Tibial artery (tissue), 4 donors: ENCODE results near the gene PKN3.
A peak's percentile ranks its signal among the peaks of the same experiment; 100 is the strongest.
"Not testable (repeated sequence)": the region's sequence is repeated elsewhere in the genome, so short reads cannot be mapped to it uniquely, and the experiment has no call there.

Experiments used
- DNase-seq, 2 donors: peaks; one replicate each; pipeline ENCODE4 v3.0.0-alpha.2; 2019
- H3K27ac ChIP-seq, 2 donors: fragments of 200-600 bp; sonication (generic) in 1 of 2; 1 replicate in 1 of 2; 2 replicates in 1 of 2; pipeline ENCODE4 v1.5.1; 2018 to 2019; ENCODE audit warnings: mild to moderate bottlenecking in 1 of 2
- H3K27me3 ChIP-seq, 2 donors: fragments of 200-600 bp; sonication (generic) in 1 of 2; one replicate each; pipeline versions ENCODE4 v1.5.1 to v1.6.0; 2016 to 2019
- H3K36me3 ChIP-seq, 3 donors: fragments of 200-600 bp; sonication (generic) in 2 of 3; one replicate each; pipeline ENCODE4 v1.5.1; 2016 to 2019; ENCODE audit warnings: mild to moderate bottlenecking in 2 of 3
- H3K4me1 ChIP-seq, 4 donors: fragments of 200-600 bp; sonication (generic) in 2 of 4; 1 replicate in 3 of 4; 2 replicates in 1 of 4; pipeline ENCODE4 v1.5.1; 2016 to 2019
- H3K4me3 ChIP-seq, 2 donors: fragments of 200-600 bp; sonication (generic) in 1 of 2; 1 replicate in 1 of 2; 2 replicates in 1 of 2; pipeline ENCODE4 v1.5.1; 2018 to 2019; ENCODE audit warnings: mild to moderate bottlenecking in 2 of 2
- H3K9me3 ChIP-seq, 3 donors: fragments of 200-600 bp; sonication (generic) in 1 of 3; one replicate each; pipeline ENCODE4 v1.5.1; 2016 to 2019
- CTCF ChIP-seq, 2 experiments: fragments of 200-600 bp in 1 of 2; fragments of 450-650 bp in 1 of 2; IDR thresholded peaks; one replicate each; pipeline ENCODE4 v1.5.1; 2017 to 2019; ENCODE audit warnings: antibody characterized with exemption in 2 of 2, mild to moderate bottlenecking in 1 of 2, moderate library complexity in 1 of 2
- intact Hi-C: fragments of 100-400 bp; cut with DNase I; formaldehyde crosslinking; loops from one replicate; pipeline ENCODE4 v1.15.0; 2023; ENCODE audit warnings: low total_unique reads

Gene PKN3

DNA sequence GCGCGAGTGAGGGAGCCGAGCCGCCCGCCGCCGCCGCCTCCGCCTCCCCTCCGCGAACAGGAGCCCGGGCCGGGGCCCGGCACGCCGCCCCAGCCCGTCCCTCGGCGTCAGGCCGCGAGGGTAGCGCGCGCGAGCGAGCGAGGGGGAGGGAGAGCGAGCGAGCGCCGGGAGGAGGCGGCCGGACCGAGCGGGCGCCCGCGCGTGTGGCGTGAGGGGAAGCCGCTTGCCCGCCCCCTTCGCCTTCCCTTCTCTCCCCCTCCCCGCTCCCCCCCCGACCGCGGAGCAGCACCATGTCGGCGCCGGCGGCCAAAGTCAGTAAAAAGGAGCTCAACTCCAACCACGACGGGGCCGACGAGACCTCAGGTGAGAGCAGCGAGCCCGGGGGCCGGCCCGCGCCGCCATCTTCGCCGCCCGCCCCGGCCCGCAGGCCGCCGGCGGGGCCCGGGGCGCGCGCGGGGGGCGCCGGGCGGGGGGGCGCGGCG lies 13.0 kb upstream of the PKN3 start:
- intact Hi-C loops, result no loop called here
- TF ChIP-seq CTCF (IDR thresholded peaks at IDR 0.05), result no peak
- Histone ChIP-seq H3K4me1 (peaks cover 0 to 29% (median 22%) of the 10 kb centered on the region in 4 donors), H3K27me3 (peaks cover 0 to 1% of the 10 kb centered on the region in 2 donors), H3K36me3 (peaks cover 27 to 32% (median 30%) of the 10 kb centered on the region in 3 donors), H3K9me3 (no peaks in the 10 kb centered on the region), H3K27ac (peak overlapping the region; percentile 92 to 98), H3K4me3 (peak overlapping the region; percentile 88 to 97)
- peak; percentile 52 to 77 for DNase-seq

GRCh38 chr9:128689820-128690683 lies 12.3 kb upstream of the PKN3 start:
- intact Hi-C loops, result no loop called here
- Histone ChIP-seq H3K36me3 (peaks cover 33 to 36% (median 34%) of the 10 kb centered on the region in 3 donors), H3K27me3 (no peaks in the 10 kb centered on the region), H3K27ac (peak overlapping the region; percentile 72 to 98), H3K4me3 (peak overlapping the region; percentile 88 to 97), H3K9me3 (no peaks in the 10 kb centered on the region), H3K4me1 (peaks cover 0 to 22% (median 17%) of the 10 kb centered on the region in 4 donors)
- TF ChIP-seq CTCF (IDR thresholded peaks at IDR 0.05), result no peak
- no peak for DNase-seq

GRCh38 chr9:128690684-128691034 lies 11.6 kb upstream of the PKN3 start:
- peaks cover 0 to 21% (median 16%) of the 10 kb centered on the region in 4 donors for H3K4me1 ChIP-seq
- H3K36me3 ChIP-seq, result peaks cover 35 to 42% (median 37%) of the 10 kb centered on the region in 3 donors
- H3K9me3 ChIP-seq, result no peaks in the 10 kb centered on the region
- intact Hi-C loops, result no loop called here
- peak overlapping the region; percentile 72 to 98 for H3K27ac ChIP-seq
- TF ChIP-seq CTCF (IDR thresholded peaks at IDR 0.05), result no peak
- DNase-seq, result no peak
- H3K27me3 ChIP-seq, result no peaks in the 10 kb centered on the region
- peak overlapping the region; percentile 88 to 97 for H3K4me3 ChIP-seq

DNA sequence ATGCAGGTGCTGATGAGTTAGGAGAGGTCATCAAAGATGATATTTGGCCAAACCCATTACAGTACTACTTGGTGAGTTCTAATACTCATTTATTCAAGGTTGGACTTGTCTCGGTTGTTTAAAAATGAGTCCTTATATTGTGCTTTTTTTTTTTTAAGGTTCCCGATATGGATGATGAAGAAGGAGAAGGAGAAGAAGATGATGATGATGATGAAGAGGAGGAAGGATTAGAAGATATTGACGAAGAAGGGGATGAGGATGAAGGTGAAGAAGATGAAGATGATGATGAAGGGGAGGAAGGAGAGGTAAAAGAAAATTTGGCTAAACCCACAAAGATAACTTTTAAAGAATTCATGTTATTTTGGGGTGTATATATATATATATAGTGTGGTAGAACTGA lies 8.6 kb upstream of the PKN3 start:
- intact Hi-C loops, H3K9me3 ChIP-seq, DNase-seq, H3K4me3 ChIP-seq, H3K27ac ChIP-seq, H3K27me3 ChIP-seq: not testable (repeated sequence)
- Histone ChIP-seq H3K4me1 (peaks cover 0 to 25% (median 15%) of the 10 kb centered on the region in 4 donors), H3K36me3 (peaks cover 39 to 55% (median 50%) of the 10 kb centered on the region in 3 donors)

DNA sequence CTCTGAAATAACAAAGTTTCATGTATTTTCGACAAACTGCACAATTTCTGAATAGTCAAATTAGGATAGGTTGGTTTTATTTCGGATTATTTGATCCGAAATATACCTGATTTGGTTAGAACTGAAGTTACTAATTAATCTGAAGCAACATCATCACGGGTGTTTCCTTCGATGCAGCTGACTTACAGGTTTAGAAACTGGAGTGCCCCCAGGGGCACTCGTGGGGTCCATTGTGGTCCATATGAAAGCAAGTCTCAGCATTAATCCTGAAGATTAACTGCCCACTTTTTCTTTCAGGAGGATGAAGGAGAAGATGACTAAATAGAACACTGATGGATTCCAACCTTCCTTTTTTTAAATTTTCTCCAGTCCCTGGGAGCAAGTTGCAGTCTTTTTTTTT lies 8.0 kb upstream of the PKN3 start:
- H3K36me3 ChIP-seq, result peaks cover 39 to 55% (median 50%) of the 10 kb centered on the region in 3 donors
- H3K4me3 ChIP-seq, result no peak overlapping the region
- H3K9me3 ChIP-seq, result no peaks in the 10 kb centered on the region
- no peak overlapping the region for H3K27ac ChIP-seq
- no peaks in the 10 kb centered on the region for H3K27me3 ChIP-seq
- peaks cover 0 to 25% (median 15%) of the 10 kb centered on the region in 4 donors for H3K4me1 ChIP-seq
- TF ChIP-seq CTCF (IDR thresholded peaks at IDR 0.05), result no peak
- intact Hi-C loops, result no loop called here
- no peak for DNase-seq
